IMR-90 (cell line): ENCODE measurements around the gene DISP1. TPM values are rescaled to one million over a fixed set of nuclear protein-coding genes. Genes with fewer than 3 reads are reported as not detected.

ENCODE experiments used
- ATAC-seq: fragments of 200-7000 bp; cut with Tn5 transposase; 2 replicates; pipeline ENCODE4 v1.9.1; 2020; ENCODE audit warnings: low read depth, mild to moderate bottlenecking, moderate library complexity
- BruUV-seq: library from RNA; stranded (reverse); fragments of 400-500 nt; replicated peaks from 2 replicates; lab custom pipeline; 2021; lab: Mats Ljungman, UMichigan
- CTCF ChIA-PET: fragments of 300-600 bp; formaldehyde crosslinking; extraction: SDS; loops from one replicate; lab custom pipeline; 2021; ENCODE audit warnings: antibody characterized with exemption; lab: Yijun Ruan, JAX
- POLR2A ChIA-PET: fragments of 300-600 bp; sonication (Branson Sonifier 250); formaldehyde crosslinking; loops from one replicate; lab custom pipeline; 2022; ENCODE audit warnings: antibody characterized with exemption; ENCODE audit not compliant: unreplicated experiment; lab: Charles Lee
- DNase-seq: peaks from one replicate; pipeline ENCODE4 v3.0.0; 2013
- H2AFZ ChIP-seq: replicated peaks from 2 replicates; pipeline ENCODE3; 2013; ENCODE audit warnings: low read length, mild to moderate bottlenecking; ENCODE audit not compliant: poor library complexity
- H2AK5ac ChIP-seq: 2 replicates; pipeline ENCODE4 v1.6.1; 2013; ENCODE audit warnings: low read depth, low read length, inconsistent platforms
- H2AK9ac ChIP-seq: replicated peaks from 2 replicates; pipeline ENCODE3; 2013; ENCODE audit warnings: mild to moderate bottlenecking, low read depth, low read length, moderate library complexity; ENCODE audit not compliant: poor library complexity
- H2BK120ac ChIP-seq: 2 replicates; pipeline ENCODE4 v1.6.1; 2013; ENCODE audit warnings: low read depth, low read length, inconsistent platforms
- H2BK15ac ChIP-seq: 3 replicates; pipeline ENCODE4 v1.6.1; 2013; ENCODE audit warnings: low read depth, low read length, inconsistent platforms
- H2BK20ac ChIP-seq: 2 replicates; pipeline ENCODE4 v1.6.1; 2013; ENCODE audit warnings: low read depth, mild to moderate bottlenecking, inconsistent platforms, low read length, moderate library complexity
- H2BK5ac ChIP-seq: 2 replicates; pipeline ENCODE4 v1.6.1; 2013; ENCODE audit warnings: mild to moderate bottlenecking, low read depth, low read length, inconsistent platforms; ENCODE audit not compliant: poor library complexity, severe bottlenecking
- H3K14ac ChIP-seq: replicated peaks from 2 replicates; pipeline ENCODE4 v1.6.1; 2013; ENCODE audit warnings: low read depth, low read length, inconsistent platforms
- H3K18ac ChIP-seq: 2 replicates; pipeline ENCODE4 v1.6.1; 2013; ENCODE audit warnings: low read depth, low read length, control low read depth
- H3K23ac ChIP-seq: 2 replicates; pipeline ENCODE4 v1.6.1; 2013; ENCODE audit warnings: low read depth, low read length, inconsistent platforms
- H3K27ac ChIP-seq: 2 replicates; pipeline ENCODE4 v1.5.1; 2013; ENCODE audit warnings: mild to moderate bottlenecking, control low read depth, low read length; ENCODE audit not compliant: insufficient read depth
- H3K27me3 ChIP-seq: 2 replicates; pipeline ENCODE4 v1.6.1; 2013; ENCODE audit warnings: low read length; ENCODE audit not compliant: control insufficient read depth, insufficient read depth
- H3K36me3 ChIP-seq: 2 replicates; pipeline ENCODE4 v1.6.1; 2013; ENCODE audit warnings: low read length, mixed read lengths; ENCODE audit not compliant: control insufficient read depth, insufficient read depth
- H3K4ac ChIP-seq: 2 replicates; pipeline ENCODE4 v1.6.1; 2013; ENCODE audit warnings: low read depth, low read length, inconsistent platforms
- H3K4me1 ChIP-seq: 2 replicates; pipeline ENCODE4 v1.6.1; 2013; ENCODE audit warnings: low read length, mixed read lengths; ENCODE audit not compliant: control insufficient read depth, insufficient read depth
- H3K4me2 ChIP-seq: 2 replicates; pipeline ENCODE4 v1.6.1; 2013; ENCODE audit warnings: low read depth, mild to moderate bottlenecking, control low read depth, low read length, moderate library complexity
- H3K4me3 ChIP-seq: 2 replicates; pipeline ENCODE4 v1.5.1; 2013; ENCODE audit warnings: low read depth, mild to moderate bottlenecking, control low read depth, low read length, moderate library complexity; ENCODE audit not compliant: insufficient read depth
- H3K56ac ChIP-seq: 2 replicates; pipeline ENCODE4 v1.6.1; 2013; ENCODE audit warnings: low read length, inconsistent platforms; ENCODE audit not compliant: insufficient read depth; ENCODE audit errors: extremely low read depth
- H3K79me1 ChIP-seq, 2 experiments: 2 replicates each; pipeline ENCODE4 v1.6.1; 2013; ENCODE audit warnings: low read length in 2 of 2, inconsistent platforms in 1 of 2, low read depth in 1 of 2
- H3K9ac ChIP-seq: 2 replicates; pipeline ENCODE4 v1.6.1; 2013; ENCODE audit warnings: low read depth, low read length, control low read depth
- H3K9me1 ChIP-seq: 2 replicates; pipeline ENCODE4 v1.6.1; 2013; ENCODE audit warnings: low read length, inconsistent platforms; ENCODE audit not compliant: insufficient read depth
- H3K9me3 ChIP-seq: 2 replicates; pipeline ENCODE4 v1.6.1; 2013; ENCODE audit warnings: low read length; ENCODE audit not compliant: control insufficient read depth, insufficient read depth
- H4K20me1 ChIP-seq: 2 replicates; pipeline ENCODE4 v1.6.1; 2013; ENCODE audit warnings: low read length, inconsistent platforms; ENCODE audit not compliant: insufficient read depth
- H4K5ac ChIP-seq: 2 replicates; pipeline ENCODE4 v1.6.1; 2013; ENCODE audit warnings: mild to moderate bottlenecking, low read depth, low read length, control low read depth
- H4K8ac ChIP-seq, 2 experiments: 2 replicates each; pipeline ENCODE4 v1.6.1; 2013; ENCODE audit warnings: low read depth in 2 of 2, low read length in 2 of 2, control low read depth in 1 of 2, inconsistent platforms in 1 of 2
- H4K91ac ChIP-seq: 2 replicates; pipeline ENCODE4 v1.6.1; 2013; ENCODE audit warnings: low read depth, low read length, inconsistent platforms; ENCODE audit not compliant: insufficient read depth
- BHLHE40 ChIP-seq: fragments of 150-350 bp; IDR thresholded peaks from 2 replicates; pipeline ENCODE4 v1.6.1; 2016; ENCODE audit warnings: mild to moderate bottlenecking, low read depth, low read length
- CHD1 ChIP-seq: IDR thresholded peaks from 2 replicates; pipeline ENCODE4 v1.6.1; 2012; ENCODE audit warnings: low read depth, low read length, improper control_type of control experiment
- CTCF ChIP-seq: conservative IDR thresholded peaks from 2 replicates; pipeline ENCODE4 v1.5.1; 2012; ENCODE audit warnings: mild to moderate bottlenecking, low read depth, low read length, improper control_type of control experiment
- FOS ChIP-seq: fragments of 150-350 bp; IDR thresholded peaks from 2 replicates; pipeline ENCODE4 v1.6.1; 2016; ENCODE audit warnings: low read depth, low read length
- MAFK ChIP-seq: IDR thresholded peaks from 2 replicates; pipeline ENCODE4 v1.6.1; 2012; ENCODE audit warnings: low read depth, low read length, improper control_type of control experiment
- MXI1 ChIP-seq: IDR thresholded peaks from 2 replicates; pipeline ENCODE4 v1.6.1; 2012; ENCODE audit warnings: low read depth, mild to moderate bottlenecking, low read length, moderate library complexity, borderline replicate concordance
- NFE2L2 ChIP-seq: fragments of 150-350 bp; IDR thresholded peaks from 2 replicates; pipeline ENCODE4 v1.6.1; 2016; ENCODE audit warnings: low read depth, mild to moderate bottlenecking, low read length
- POLR2A ChIP-seq: IDR thresholded peaks from 2 replicates; pipeline ENCODE4 v1.6.1; 2012; ENCODE audit warnings: mild to moderate bottlenecking, low read depth, low read length
- RAD21 ChIP-seq: IDR thresholded peaks from 2 replicates; pipeline ENCODE4 v1.6.1; 2012; ENCODE audit warnings: low read length, improper control_type of control experiment
- RCOR1 ChIP-seq: IDR thresholded peaks from 2 replicates; pipeline ENCODE4 v1.6.1; 2012; ENCODE audit warnings: mild to moderate bottlenecking, low read length, improper control_type of control experiment; ENCODE audit not compliant: insufficient replicate concordance
- RFX5 ChIP-seq: IDR thresholded peaks from 2 replicates; pipeline ENCODE4 v1.8.0; 2012; ENCODE audit warnings: low read depth, mild to moderate bottlenecking, low read length, moderate library complexity
- SMC3 ChIP-seq: fragments of 150-350 bp; IDR thresholded peaks from 2 replicates; pipeline ENCODE4 v1.6.1; 2016; ENCODE audit warnings: low read depth, mild to moderate bottlenecking, antibody characterized with exemption, low read length, moderate library complexity
- WGBS, 2 experiments: methylation state at CpG; one replicate each; pipeline versions ENCODE4 v1.1.5 to v1.1.7; 2013; ENCODE audit warnings: missing lambda C conversion rate in 2 of 2; ENCODE audit not compliant: insufficient read length in 1 of 2; ENCODE audit errors: extremely low coverage in 2 of 2; 5-methylcytosine and 5-hydroxymethylcytosine counted together
- dilution Hi-C: fragments of 300-500 bp; cut with HindIII; formaldehyde crosslinking; loops from one replicate; pipeline ENCODE4 v1.14.3; 2018; ENCODE audit warnings: low sequenced_read_pairs; ENCODE audit not compliant: unreplicated experiment
- in situ Hi-C: fragments of 300-500 bp; cut with MboI; formaldehyde crosslinking; loops from 3 replicates; pipeline ENCODE4 v1.14.3; 2019; ENCODE audit warnings: low sequenced_read_pairs, inconsistent platforms, mixed read lengths
- intact Hi-C: fragments of 100-400 bp; cut with micrococcal nuclease; formaldehyde crosslinking; loops from 2 replicates; pipeline ENCODE4 v1.10.0; 2022
- polyA plus RNA-seq, 3 experiments: library from polyadenylated mRNA; depleted of rRNA; stranded (reverse); fragments of >200 nt; gene quantifications; 2 replicates each; pipeline ENCODE4 v1.2.3, GENCODE V29; 2012; ENCODE audit warnings: low replicate concordance in 1 of 3
- total RNA-seq: library from RNA; depleted of rRNA; stranded (reverse); fragments of >200 nt; gene quantifications from 2 replicates; pipeline ENCODE4 v1.2.3, GENCODE V29; 2012

Gene DISP1
- total and polyA plus RNA-seq, 2 of the 4 experiments (the other 2 are of a cell fraction), result 3.3 to 5.2 TPM

- Histone ChIP-seq H3K27ac (no peak overlapping the region), H2BK5ac (no peak overlapping the region), H3K79me1 (no peaks in the 10 kb centered on the region), H2BK20ac (no peak overlapping the region), H4K20me1 (no peaks in the 10 kb centered on the region), H3K4me1 (no peaks in the 10 kb centered on the region), H4K91ac (no peak overlapping the region), H2BK15ac (no peak overlapping the region), H2AFZ (no peak overlapping the region), H2AK5ac (no peak overlapping the region), H3K4me3 (no peak overlapping the region), H4K5ac (no peak overlapping the region), H3K18ac (no peak overlapping the region), H2AK9ac (no peak overlapping the region), H3K9me1 (no peaks in the 10 kb centered on the region), H2BK120ac (no peak overlapping the region), H3K9ac (no peak overlapping the region), H3K23ac (no peak overlapping the region), H3K14ac (no peak overlapping the region), H3K9me3 (peaks cover 4% of the 10 kb centered on the region), H4K8ac (no peak overlapping the region), H3K4me2 (no peak overlapping the region), H3K36me3 (no peaks in the 10 kb centered on the region), H3K27me3 (no peaks in the 10 kb centered on the region; the same call in 1 of the 2 replicates), H3K56ac (no peak overlapping the region), H3K4ac (no peak overlapping the region)
- DNase-seq, result no peak
- intact Hi-C loops (no loop called here), dilution Hi-C loops (no loop called here), in situ Hi-C loops (no loop called here)
- POLR2A ChIA-PET, result no interaction called here
- no TSS peak for BruUV-seq
- WGBS, 2 experiments, result no CpG with 5 or more reads among the region's 5 CpGs
- TF ChIP-seq RAD21 (no peak), MAFK (no peak), CHD1 (no peak), SMC3 (no peak), BHLHE40 (no peak), RFX5 (no peak), RCOR1 (no peak), MXI1 (no peak), POLR2A (no peak), NFE2L2 (no peak), CTCF (no peak), FOS (no peak)
- CTCF ChIA-PET, result interaction anchor here (0.5 kb wide), 1 partner anchor 1690 kb away, joined by 3 read pairs; no protein-coding TSS in a partner anchor
- no peak for ATAC-seq
Observed at GRCh38 chr1:222767152-222767571, 47.7 kb upstream of the DISP1 start.
